Myometrial cell (primary cell): ENCODE measurements around the gene ZAP70. TPM values are rescaled to one million over a fixed set of nuclear protein-coding genes. Genes with fewer than 3 reads are reported as not detected.

Experiments
- total RNA-seq: library from RNA; depleted of rRNA; stranded (reverse); fragments of >200 nt; gene quantifications from 2 replicates; pipeline ENCODE4 v1.2.3, GENCODE V29; 2015

The ZAP70 gene
- total RNA-seq: not detected in 2 replicates

DNA sequence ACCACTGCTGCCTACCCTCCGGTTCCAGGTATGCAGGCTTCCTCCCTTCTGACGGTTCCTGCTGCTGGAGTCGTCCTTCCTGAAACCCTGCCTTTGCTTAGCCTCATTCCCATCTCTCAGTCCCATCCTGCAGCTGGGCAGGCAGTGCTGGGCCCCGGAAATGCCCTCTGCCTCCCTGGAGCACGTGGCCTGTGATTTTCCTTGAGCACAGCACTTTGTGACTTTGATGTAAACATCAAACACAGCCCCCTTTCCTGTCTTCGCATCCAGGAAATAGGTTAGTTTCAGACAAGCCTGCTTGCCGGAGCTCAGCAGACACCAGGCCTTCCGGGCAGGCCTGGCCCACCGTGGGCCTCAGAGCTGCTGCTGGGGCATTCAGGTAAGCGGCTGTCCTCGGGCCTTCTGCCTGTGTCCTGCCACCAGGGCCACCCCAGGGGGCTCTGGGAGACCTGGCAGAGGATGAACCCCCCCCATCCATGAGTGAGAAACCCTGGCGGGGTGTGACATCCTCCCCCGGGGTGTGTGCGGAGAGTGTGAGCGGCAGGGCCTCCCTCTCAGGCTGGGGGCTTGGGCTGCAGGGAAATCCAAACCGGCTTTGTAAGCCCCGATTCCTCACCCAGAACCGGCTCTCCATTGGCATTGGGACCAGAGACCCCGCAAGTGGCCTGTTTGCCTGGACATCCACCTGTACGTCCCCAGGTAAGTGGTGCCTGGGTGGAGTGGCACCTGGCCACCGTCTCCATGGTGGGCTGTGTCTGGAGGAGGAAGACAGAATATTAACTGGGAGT, at the start of gene ZAP70:
TSS of gene ZAP70 (plus strand) at position 281 of the 788 bp plus-strand sequence. CDS start 10,461 bp downstream, outside the sequence.

DNA sequence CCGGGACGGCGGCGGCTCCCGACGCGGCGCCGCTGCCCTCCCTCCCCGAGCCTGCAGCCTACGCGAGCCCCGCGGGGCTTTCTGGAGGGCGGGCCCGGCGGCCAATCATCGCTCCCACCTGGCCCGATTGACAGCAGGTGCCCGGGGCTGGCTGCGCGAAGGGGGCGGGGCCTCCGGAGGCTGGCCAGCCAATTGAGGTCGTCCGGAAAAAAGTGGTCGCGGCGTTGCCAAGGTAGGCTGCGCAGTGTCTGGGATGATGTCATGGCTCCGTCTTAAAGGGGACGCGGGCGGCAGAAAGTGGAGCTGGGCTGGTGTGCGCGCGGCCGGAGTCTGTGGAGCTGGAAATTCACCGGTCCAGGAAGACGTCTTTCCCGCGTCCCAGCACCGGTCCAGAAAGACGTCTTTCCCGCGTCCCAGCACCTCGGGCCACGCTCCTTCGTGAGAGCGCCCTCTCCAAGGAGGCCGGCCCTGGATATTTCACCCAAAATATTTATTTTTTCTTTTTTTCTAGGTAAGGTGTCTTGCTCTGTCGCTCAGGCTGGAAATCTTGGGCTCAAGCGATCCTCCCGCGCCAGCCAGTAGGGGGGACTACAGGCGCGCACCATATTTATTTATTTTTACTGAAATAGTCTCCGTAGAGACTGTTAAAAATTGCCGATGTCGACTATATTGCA, 49.3 kb upstream of the ZAP70 start, which contains the start of gene ACTR1B:
TSS of gene ACTR1B (minus strand) at position 83 of the 674 bp plus-strand sequence. CDS start 154 bp downstream, outside the sequence.

DNA sequence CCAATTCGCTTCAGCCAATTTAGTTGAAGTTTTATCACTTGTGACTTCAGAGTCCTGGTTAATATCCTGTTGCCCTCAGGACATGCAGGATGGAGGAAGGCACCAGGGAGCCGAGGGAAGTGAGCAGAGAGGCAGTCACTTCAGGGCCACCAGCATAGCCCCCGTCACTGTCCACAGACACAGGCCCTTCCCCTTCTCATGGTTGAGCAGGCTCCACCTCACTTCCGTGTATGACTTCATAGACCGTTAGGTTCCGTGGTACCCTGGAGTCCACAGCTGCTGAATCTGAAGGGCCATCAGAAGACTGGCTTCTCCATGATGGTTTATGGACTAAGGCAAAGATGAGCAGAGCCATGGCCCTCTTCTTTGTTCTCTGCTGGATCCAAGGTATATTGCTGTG, 43.9 kb upstream of the ZAP70 start, which contains the start of gene C2orf92:
TSS of gene C2orf92 (plus strand) at position 266 of the 400 bp plus-strand sequence. CDS start at position 342, 76 bp downstream.

Other genes starting within 250 kb of the ZAP70 start
- 2.0 and 3.5 TPM in 2 replicates for gene ANKRD36B, start 123.7 kb upstream of the ZAP70 start, total RNA-seq
- 286 and 375 TPM in 2 replicates for gene COX5B, start 67.5 kb upstream of the ZAP70 start, total RNA-seq
- gene ACTR1B, start 49.5 kb upstream of the ZAP70 start, total RNA-seq: 92.0 and 93.4 TPM in 2 replicates
- 0.35 and 0.58 TPM in 2 replicates for gene C2orf92, start 43.9 kb upstream of the ZAP70 start, total RNA-seq